ENCODE measurements around the gene FHL1.

The FHL1 gene

DNA sequence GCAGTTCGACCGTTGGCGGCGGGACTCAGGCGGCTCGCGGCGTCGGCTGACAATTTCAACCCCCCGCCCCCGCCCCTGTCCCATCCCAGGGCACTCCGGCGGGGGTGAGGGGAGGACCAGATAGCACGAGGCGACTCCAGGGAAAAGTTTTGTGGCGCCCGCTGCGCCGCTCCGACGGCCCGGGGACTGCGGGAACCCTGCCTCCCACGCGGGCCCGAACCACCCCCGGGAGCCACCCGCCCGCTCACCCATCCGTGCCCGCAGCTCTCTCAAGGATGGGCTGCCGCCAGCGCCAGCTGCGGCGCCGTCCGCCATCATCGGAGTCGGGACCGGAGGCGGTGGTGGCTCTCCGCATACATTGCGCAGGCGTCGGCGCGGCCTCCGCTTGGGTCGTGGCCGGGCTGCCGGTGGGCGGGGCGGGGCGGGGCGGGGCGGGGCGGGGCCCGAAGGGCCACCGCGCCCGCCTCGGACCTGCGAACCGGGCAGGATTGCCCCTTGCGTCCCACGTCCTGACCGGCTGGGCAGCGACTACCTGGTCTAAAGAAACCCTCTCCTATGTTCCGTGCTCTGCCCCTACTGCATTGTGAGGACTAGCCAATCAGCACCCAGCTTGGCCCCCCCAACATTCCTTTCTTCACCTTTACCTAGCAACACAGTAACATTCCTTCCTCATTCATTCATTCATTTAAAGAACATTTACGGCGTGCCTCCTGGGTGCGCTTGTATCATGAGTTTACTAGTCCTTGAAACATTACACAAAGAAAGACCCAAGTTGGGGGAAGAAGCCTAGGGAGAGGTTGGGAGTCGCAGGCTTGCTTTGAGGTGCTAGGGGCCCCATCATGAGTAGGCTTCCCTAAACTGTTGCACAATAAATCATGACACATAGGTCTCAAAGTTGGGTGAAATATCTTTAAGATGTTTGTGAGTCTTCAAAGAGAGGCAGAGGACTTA is 104.0 kb downstream of the FHL1 start, which contains the start of gene MAP7D3:
TSS of gene MAP7D3 (minus strand) at position 360 of the 951 bp plus-strand sequence. CDS start at position 318, 42 bp downstream.
- in situ Hi-C loops (cut with MboI; ENCODE audit: low sequenced_read_pairs): no loop called here

DNA sequence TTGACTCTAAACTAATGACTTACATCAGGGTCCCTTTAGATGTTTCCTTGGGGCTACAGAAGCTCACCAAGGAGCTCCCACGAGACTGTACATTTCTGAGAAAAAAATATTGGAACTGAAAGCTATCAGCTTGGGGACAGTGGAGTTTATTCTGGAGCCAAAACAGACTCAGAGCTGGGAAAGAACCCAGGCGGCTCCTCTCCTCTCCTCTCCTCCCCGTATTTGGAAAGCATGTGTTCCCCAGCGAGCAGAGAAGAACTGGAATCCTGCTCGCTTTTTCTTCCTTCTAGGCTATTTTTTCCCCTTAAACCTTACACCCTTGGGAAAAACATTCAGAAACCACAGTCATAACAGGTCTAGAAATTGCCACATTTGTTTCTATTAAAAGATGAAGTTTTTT is 108.2 kb downstream of the FHL1 start:
- in situ Hi-C loops (cut with MboI; ENCODE audit: low sequenced_read_pairs): no loop called here

DNA sequence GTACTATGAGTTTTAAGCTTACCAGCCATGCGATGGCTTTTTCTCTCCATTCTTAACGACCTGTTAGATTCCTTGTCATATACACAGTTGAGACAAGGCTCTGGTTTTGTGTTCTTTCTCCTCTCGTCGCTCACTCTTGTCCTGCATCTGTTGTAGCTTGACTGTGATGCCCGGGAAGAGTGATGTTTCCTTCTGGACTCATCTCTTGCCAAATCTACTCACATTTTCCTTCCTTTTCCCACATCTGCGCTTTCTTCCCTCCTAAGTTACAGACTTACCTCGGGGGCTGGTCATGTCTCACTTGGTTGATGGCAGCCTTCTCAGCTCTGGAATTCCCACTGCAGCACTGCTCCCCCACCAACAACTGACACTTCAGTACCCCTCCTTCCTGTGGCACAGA is 108.7 kb downstream of the FHL1 start:
- in situ Hi-C loops (cut with MboI; ENCODE audit: low sequenced_read_pairs): no loop called here

DNA sequence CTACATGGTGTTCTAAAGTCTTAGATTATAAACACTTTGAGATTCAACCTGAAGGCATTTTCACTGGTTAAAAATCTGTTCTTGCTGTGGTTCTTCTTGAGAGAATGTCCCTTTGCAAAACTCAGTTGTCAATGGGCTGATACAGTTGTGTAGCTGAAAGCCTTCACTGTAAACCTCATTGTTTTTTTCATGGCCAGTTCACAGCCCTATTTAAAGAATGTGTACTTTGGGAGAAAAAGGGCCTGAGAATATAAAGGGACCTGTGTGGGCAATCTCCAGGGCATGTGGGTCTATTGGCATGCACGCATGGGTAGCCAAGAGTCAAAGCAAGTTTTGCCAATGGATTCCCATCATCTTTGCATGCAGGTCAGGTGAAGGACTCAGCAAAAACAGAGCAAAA is 111.6 kb downstream of the FHL1 start:
- in situ Hi-C loops (cut with MboI; ENCODE audit: low sequenced_read_pairs): no loop called here

DNA sequence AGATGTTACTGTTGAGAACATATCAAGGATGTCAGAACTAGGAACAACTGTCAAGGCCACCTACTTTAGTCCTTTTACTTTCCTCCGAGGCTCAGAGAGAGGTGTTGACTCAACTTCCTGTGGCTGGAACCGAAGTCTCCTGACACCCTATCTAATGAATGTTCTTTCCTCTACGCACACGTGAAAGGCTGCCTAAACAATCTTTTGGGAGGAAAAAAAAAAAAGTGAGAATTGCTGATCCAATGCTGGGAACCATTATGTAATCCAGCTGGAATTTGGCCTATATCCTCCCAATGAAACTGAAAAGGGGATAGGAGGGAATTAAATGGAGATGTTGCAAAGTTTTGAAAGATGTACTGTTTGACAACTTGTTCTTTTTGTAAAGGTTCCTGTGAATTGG is 112.2 kb downstream of the FHL1 start:
- in situ Hi-C loops (cut with MboI; ENCODE audit: low sequenced_read_pairs): no loop called here

DNA sequence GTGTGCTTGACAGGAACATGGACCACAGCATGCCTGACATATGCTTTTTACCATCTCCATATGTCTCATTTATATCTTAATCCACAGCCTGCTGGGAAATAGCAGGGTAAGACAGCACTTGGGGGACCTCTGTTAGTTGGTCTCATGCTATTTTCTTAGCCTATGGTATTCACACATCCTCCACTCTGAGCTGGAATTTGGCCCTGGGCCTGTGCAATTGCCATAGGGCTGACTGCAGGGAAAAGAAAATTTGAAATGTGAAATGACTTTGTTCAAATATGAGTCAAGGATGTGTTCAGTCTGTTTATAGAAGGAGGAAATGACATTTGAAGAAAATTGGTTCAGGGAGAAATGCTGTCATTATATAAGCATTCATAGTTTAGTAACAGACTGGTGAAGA is 113.4 kb downstream of the FHL1 start:
- in situ Hi-C loops (cut with MboI; ENCODE audit: low sequenced_read_pairs): no loop called here
